Left forelimb (tissue), 1 donor: Measurements from ENCODE around the gene TAS2R7.
"Not testable (repeated sequence)": the region's sequence is repeated elsewhere in the genome, so short reads cannot be mapped to it uniquely, and the experiment has no call there.

ENCODE experiments used
- DNase-seq: peaks from one replicate; pipeline ENCODE4 v3.0.0-alpha.2; 2018; ENCODE audit warnings: low spot score

The TAS2R7 gene, protein sequence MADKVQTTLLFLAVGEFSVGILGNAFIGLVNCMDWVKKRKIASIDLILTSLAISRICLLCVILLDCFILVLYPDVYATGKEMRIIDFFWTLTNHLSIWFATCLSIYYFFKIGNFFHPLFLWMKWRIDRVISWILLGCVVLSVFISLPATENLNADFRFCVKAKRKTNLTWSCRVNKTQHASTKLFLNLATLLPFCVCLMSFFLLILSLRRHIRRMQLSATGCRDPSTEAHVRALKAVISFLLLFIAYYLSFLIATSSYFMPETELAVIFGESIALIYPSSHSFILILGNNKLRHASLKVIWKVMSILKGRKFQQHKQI

DNA sequence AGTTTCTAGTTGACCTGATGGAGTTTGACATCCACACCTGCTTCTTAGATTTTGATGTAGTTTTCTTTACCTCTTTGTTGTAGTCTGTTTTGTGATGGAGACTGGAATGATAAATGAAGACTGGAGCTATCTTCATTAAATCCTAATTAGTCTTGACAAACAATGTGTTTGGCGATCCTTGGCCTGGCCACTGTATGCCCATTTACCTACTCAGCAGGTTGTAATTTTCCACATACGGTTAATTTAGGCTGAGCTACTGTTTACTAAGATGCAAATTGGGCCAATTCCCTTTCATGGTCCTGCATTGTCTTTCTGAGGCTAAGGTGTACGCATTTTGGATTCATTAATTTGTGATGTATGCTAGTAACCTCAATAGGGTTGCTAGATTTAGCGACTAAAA lies at the start of gene TAS2R7:
TSS of gene TAS2R7 (minus strand) at position 41 of the 400 bp plus-strand sequence. CDS start 57 bp downstream, outside the sequence.
- no peak for DNase-seq

DNA sequence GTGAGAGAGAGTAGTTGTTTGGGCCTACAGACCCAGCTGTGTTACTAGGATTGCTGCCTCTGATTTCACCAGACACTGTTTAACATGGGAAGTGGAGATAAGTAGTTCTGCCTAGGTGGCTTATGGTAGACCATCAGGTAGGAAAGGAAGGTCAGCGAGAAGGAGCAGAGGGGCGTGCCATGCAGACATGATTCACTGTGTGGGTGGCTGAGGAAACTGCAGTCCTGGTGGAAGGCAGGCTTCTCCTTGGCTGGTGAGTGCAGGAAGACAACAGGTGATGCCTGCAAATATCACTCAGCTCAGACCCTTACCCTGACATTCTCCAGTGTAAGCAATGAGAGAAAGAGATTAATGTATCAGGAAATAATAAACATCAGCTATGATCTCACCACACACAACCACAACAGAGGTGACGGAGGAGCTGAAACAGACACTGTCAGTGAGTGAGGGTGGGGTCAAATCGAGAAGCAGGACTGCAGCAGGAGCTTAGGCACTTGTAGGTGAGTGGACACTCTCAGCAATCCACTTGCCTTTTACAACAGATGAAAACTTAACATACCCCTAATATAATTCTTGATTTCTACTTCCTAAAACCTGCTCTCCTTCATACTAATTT lies 48.9 kb upstream of the TAS2R7 start:
- no peak for DNase-seq

DNA sequence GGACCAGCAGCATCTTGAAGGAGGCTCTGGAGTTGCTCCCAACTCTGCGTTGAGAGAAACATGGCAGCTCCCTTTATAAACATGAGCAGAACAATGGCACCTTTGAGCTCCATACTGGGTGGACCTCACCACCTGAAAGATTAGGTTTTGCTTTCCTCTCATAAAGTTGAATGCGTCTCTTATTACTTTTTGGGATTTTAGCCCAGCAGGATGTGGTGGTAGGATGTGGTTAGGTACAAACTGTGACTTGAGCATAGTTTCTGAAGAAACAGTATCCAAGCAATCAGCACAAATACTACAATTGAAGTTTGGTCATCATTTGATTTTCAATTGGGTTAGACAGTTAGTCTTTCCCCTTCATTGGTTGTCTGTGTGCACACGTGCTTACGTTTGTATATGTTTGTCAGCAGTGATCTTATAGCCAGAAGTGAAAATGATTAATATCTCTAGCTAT lies 47.0 kb upstream of the TAS2R7 start, which contains the start of gene PRR4:
TSS of gene PRR4 (minus strand) at position 51 of the 454 bp plus-strand sequence. CDS start at position 13, 38 bp downstream.
- no peak for DNase-seq

DNA sequence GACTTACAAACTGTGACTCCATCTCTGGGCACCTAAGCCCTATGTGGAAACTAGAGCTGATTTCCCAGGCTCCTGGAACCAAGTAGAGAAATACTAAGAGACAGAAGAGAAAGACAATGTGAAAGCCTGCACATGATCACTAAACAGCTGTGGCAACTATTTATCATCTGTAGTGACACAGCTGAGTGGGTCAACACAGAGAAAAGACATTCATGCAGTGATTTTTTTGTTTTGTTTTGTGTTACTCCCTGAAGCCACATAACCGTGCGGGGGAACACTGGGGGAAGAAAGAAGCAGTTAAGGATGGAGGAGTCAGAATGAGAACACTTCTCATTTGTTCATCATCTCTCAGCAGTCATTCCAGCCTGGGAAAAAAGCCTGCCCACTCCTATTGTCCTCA lies 45.3 kb upstream of the TAS2R7 start:
- DNase-seq: no peak

DNA sequence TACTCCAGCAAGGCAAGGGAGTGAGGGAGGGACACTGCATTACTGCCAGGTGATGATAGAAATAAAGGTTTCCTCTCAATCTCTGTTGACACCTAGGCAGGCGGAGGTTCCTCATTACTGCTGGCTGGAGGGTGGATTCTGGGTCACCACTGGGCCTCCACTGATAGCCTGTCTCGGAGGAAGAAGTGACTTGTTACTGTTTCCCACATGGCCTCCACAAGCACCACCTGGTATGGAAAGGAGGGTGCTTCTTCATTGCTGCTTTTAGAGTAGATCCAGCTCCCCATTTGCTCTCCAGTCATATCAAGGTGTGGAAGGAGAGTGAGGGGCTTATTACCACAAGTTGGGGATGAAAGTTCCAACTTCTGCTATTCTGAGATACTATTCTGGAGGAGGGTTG lies 40.4 kb upstream of the TAS2R7 start:
- no peak for DNase-seq

DNA sequence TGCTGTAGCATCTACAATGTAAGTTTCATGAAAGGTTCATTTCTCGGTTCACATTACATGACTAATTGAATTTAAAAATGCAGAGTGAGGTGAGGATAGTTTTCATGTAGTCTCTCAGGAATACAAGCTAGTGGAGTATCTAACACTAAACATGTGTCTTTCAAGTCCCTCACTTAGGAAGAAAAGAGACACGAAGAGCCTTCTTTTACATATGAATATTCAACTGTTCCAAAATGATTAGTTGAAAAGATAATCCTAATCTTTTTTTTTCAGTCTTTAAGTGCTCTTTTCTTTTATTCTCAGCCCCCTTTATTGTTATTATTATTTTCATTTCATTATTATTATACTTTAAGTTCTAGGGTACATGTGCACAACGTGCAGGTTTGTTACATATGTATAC lies 36.0 kb upstream of the TAS2R7 start:
- DNase-seq: no peak

DNA sequence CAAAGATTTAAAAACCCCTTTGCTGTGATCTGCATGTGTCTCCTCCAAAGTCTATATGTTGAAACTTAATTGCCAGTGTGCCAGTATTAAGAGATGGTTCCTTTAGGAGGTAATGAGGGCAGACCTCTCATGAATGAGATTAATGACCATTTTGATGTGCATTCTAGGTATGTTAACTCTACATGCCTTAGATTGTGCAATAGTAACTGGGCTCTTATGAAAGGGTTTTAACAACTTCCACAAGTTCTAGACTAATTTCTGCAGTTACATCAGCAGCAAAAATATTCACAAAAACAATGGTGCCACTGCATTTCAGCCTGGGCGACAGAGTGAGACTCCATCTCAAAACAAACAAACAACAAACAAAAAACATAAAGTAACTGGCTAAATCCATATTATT lies 27.6 kb upstream of the TAS2R7 start:
- no peak for DNase-seq

DNA sequence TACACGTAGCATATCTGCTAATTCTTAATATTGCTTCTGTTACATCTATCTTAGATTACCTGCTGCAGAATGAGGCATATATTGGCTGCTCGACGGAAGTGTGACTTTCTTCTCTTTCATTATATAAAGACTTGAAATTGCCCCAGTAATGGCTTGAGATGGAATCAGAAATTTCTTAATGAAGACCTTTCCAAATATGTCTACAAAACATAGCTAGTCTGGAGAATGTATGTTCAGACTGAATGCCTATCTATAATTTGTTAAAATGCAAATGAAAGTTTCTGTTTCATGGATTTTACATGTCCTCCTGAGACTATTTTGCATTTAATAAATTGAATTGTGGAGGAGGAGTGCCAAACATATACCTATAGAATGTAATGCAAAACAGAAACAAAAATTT lies 23.8 kb upstream of the TAS2R7 start, which contains the start of gene TAS2R10:
TSS of gene TAS2R10 (minus strand) at position 101 of the 400 bp plus-strand sequence. CDS start at position 12, 89 bp downstream.
- DNase-seq: no peak

DNA sequence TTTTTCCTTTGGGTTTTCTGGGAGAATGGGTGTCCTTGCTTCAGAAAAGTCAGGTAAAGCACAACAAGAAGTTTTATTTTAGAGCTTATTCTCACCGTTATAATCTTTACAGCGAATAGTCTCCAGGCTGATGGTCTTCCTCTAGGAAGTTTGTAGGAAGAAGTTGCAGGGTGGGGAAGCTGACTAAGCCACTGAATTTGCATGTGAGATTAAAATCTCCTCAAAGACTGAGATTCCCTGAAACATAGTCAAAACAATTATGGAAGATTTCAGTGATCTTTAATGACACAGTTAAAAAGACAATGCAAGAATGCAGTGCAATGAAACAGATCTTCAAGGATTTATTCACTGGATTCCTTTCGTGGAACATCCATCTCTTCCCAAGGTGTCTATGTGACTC lies 22.5 kb upstream of the TAS2R7 start:
- DNase-seq: no peak

DNA sequence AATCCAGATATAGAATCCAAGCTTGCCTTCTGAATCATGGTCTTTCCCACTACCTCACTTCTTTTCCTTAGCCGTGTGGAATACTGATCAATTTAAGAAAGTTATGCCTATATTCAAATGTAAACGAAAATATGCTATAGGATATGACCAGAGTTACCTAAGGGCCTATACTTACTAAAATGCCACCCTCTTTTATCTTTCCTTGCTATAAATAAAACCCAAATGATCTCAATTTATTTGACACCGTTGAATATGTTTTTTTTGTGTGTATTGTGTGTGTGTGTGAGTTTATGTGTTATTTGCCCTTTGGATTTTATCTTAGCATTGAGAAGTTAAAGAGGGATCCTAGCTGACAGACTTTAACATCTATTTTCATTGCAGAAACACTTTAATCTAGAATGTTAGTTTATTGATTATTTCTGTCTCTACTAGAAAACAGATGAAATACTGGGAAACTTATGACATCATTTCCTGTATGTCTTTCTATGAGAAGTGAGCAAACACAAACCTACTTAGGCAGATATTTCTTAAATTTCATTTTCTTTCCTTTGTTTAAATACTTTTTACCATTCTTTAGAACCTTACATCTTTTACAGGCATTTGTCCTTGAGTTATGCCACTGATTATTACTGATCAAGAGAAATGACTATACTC lies 9.6 kb upstream of the TAS2R7 start:
- no peak for DNase-seq

DNA sequence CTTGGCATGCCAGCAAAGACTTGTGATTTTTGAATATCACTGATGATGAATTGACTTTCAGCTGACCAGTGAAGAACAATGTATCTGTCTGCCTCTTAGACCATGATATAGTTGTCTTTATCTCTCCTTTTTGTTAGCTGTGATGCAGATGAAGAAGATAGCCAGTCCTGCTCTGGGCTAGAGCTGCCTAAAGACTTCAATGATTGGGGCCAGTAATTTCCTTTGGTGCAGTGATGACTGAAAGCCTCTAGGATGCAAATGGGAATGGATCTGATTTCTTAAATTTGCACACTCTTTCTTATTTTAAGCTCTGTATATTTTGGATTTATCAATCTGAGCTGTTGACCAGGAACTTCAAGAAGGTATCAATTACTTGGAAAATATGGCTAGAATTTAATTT lies 7.6 kb upstream of the TAS2R7 start, which contains the start of gene TAS2R9:
TSS of gene TAS2R9 (minus strand) at position 101 of the 400 bp plus-strand sequence. CDS start at position 8, 93 bp downstream.
- no peak for DNase-seq

DNA sequence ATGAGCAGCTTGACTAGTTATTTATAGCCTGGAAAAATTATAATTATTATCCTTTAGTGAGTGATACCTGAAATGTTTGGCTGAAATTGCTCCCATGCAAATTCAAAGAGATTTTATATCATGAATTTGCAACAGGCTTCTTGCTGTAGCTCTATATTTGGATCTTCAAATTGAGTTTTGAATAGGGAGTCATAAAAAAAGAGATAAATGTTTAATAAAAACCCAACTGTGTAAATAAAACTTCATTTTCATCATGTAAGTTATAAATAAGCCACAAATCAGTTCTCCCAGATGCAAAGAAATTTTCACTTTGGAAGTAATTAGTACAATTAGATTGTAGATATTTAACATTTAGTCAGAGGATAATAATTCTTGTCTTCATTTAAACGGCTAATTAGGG lies 4.8 kb upstream of the TAS2R7 start, which contains the start of gene TAS2R8:
TSS of gene TAS2R8 (minus strand) at position 101 of the 400 bp plus-strand sequence. CDS start 306 bp downstream, outside the sequence.
- DNase-seq: no peak

DNA sequence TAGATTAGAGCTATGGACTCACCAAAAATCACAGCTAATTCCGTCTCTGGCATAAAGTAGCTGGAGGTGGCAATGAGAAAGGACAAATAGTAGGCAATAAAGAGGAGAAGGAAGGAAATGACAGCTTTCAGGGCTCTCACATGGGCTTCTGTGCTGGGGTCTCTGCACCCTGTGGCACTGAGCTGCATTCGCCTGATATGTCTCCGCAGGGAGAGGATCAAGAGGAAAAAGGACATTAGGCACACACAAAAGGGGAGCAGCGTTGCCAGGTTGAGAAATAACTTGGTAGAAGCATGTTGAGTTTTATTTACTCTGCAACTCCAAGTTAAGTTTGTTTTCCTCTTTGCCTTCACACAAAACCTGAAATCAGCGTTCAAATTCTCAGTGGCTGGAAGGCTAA lies 686 bp downstream of the TAS2R7 start:
- DNase-seq: no peak

DNA sequence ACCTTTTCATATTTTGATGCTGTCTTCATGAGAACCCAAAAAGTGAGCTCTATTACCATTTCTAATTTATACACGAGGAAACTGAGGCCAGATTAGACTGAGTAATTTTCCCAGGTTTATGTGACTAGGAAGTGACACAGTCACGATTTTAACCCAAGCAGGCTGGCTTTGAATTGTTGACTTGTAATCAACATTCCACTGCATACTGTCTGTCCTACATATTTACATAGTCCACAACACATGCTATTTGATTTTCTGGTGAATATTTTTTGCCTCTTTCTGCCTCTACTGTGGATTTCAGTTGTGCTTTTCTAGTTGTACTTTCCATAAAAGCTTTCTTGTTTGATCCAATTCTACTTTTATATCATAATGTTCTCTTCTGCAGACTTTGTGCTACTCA lies 8.2 kb downstream of the TAS2R7 start:
- no peak for DNase-seq

DNA sequence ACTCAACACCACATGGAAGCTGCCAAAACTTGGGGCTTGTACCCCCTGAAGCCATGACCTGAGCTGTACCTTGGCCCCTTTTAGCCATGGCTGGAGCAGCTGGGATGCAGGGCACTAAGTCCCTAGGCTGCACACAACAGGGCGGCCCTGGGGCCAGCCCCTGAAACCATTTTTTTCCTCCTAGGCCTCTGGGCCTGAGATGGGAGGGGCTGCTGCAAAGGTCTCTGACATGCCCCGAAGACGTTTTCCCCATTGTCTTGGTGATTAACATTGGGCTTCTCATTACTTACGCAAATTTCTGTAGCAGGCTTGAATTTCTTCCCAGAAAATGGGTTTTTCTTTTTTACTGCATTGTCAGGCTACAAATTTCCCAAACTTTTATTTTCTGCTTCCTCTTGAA lies 10.7 kb downstream of the TAS2R7 start:
- not testable (repeated sequence) for DNase-seq

DNA sequence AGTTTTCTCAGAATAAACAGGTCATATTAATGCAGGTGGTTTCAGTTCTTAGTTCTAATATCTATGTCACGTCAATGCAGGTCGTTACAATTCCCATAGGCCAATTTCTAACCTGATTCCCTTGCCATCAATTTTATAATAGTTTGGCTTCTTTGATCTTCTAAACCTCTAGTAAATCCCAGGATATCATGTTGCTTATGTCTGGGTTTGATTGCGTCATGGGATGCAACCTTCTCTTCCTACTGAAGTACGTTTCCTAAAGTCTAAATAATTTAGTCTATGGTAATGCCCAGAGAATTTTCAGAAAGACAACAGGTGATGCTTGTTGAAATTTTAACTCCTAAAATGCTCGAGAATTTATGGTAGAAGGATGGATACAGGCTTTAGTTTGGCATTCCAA lies 19.2 kb downstream of the TAS2R7 start:
- no peak for DNase-seq

DNA sequence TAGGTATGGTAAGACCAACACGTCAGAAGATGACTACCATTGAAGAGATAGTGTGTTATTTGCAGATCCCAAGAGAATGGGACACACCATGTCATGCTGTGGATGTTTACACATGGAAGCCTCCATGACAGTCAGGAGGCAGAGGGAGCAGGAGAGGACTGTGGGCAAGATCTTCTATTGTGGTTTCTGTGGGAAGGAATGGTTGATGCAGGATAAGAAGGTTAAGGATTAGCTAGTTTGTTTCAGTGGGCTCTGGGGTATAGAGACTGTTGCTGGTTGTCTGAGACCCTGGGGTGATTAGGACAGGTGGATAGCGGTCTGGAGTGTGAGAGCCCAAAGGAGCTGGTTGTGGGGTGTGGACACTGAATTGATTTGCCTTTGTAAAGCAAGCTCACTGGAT lies 23.3 kb downstream of the TAS2R7 start:
- DNase-seq: no peak

DNA sequence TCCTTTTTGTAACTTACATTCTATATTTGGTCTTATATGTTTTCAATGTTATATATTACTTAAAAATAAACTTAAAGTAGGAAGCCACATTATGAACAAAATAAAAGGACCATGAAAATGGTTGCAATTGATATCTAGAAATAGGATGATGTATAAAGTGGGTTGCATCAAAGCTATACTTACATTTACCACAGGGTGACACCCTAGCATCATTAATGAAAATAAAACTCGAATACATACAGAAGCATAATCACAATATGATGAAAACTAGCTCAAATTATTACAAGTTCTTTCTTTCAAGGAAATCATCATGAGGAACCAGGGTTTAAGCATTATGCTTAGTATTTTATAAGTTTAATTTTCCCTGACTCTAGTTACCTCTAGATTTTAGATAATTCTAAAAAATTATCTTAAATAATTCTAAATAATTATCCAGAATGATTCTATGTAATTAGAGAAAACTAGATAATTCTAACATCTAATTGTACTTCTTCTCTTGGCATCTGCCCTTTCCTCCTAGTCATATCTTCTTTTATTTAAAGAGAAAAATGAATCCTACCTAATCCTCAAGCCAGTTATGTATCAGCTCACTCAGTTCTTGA lies 31.2 kb downstream of the TAS2R7 start:
- no peak for DNase-seq

DNA sequence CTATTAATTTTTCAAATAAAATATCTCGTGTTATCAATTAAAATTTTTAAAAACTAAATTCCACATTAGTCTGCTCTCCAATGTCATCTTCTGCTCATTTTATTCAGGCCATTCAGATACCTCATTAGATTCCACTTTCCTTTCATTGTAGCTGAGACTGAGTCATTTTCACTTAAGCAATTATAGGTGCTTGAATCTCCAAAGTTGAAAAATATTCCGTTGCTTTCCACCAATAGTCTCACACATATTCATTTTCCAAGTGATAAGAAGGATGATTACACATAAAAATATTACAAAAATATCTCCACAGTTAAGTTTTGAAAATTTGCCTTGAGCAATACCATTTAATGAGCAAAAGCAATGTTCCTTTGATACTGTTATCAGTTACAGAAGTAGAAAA lies 42.8 kb downstream of the TAS2R7 start:
- DNase-seq: no peak

DNA sequence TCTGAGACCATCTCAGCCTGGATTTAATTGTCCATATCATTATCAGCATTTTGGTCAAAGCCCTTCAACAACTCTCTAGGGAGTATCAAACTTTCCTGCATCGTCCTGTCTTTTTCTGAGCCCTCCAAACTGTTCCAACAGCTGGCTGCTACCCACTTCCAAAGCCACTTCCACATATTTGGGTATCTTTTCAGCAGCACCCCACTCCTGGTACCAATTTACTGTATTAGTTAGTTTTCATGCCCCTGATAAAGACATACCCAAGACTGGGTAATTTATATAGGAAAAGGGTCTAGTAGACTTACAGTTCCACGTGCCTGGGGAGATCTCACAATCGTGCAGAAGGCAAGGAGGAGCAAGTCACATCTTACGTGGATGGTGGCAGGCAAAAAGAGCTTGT lies 46.2 kb downstream of the TAS2R7 start:
- DNase-seq: no peak

DNA sequence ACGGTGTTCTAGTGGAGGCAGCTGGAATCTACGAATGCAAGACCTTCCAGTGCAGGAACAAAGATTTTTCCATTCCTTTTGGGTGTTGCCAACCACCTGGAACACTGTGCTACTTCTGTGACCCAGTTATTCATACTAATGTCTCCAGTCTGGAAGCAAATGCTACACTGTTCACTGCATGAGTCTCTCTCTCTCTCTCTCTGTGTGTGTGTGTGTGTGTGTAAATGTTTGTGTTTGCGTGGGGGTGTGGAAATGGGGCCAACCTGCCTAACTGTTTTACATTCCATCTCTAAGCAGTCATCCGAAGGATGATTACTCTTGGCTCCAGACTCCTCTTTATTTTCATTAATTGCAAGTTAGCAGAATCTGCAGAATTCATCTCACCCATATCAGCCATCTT lies 49.4 kb downstream of the TAS2R7 start:
- no peak for DNase-seq
